HepG2 (cell line): Measurements from ENCODE around the gene NALCN. TPM values are rescaled to one million over a fixed set of nuclear protein-coding genes. Genes with fewer than 3 reads are reported as not detected.

ENCODE experiments used
- ATAC-seq: fragments of 200-7000 bp; cut with Tn5 transposase; 3 replicates; pipeline ENCODE4 v1.9.1; 2020; ENCODE audit warnings: mild to moderate bottlenecking, moderate library complexity
- BruUV-seq: library from RNA; stranded (reverse); fragments of 400-500 nt; replicated peaks from 2 replicates; lab custom pipeline; 2021; lab: Mats Ljungman, UMichigan
- CTCF ChIA-PET: fragments of 300-600 bp; formaldehyde crosslinking; extraction: SDS; loops from one replicate; lab custom pipeline; 2021; ENCODE audit warnings: low total read pairs, inconsistent platforms, low intra/inter-chr PET ratio; lab: Yijun Ruan, JAX
- POLR2A ChIA-PET: fragments of 350-600 bp; sonication (Branson Sonifier 250); formaldehyde crosslinking; loops from one replicate; lab custom pipeline; 2020; ENCODE audit warnings: antibody characterized with exemption, inconsistent platforms; lab: Yijun Ruan, JAX
- DNase-seq: peaks from one replicate; pipeline ENCODE4 v3.0.0-alpha.2; 2015; ENCODE audit warnings: low spot score
- FAIRE-seq: peaks from 3 replicates; lab custom pipeline; 2011; peaks lifted over from hg19 to GRCh38; lab: Jason Lieb, UNC
- H2AFZ ChIP-seq: one replicate; pipeline ENCODE4 v1.6.1; 2011; ENCODE audit warnings: low read length, inconsistent platforms
- H3K27ac ChIP-seq: fragments of 300-600 bp; 3 replicates; pipeline ENCODE4 v1.8.0; 2011; ENCODE audit warnings: mixed run types, mild to moderate bottlenecking, mixed read lengths, low read length, inconsistent platforms; ENCODE audit not compliant: insufficient read depth; ENCODE audit errors: extremely low read length
- H3K27me3 ChIP-seq, 2 experiments: fragments of 200-600 bp in 1 of 2; 2 replicates in 1 of 2; 3 replicates in 1 of 2; pipeline versions ENCODE4 v1.6.0 to v1.8.0; 2011; ENCODE audit warnings: low read length in 2 of 2, mild to moderate bottlenecking in 2 of 2, moderate library complexity in 2 of 2, inconsistent platforms in 1 of 2; ENCODE audit not compliant: insufficient read depth in 2 of 2, control insufficient read depth in 1 of 2
- H3K36me3 ChIP-seq, 2 experiments: fragments of 200-600 bp in 1 of 2; replicated peaks in 1 of 2; 2 replicates in 1 of 2; 3 replicates in 1 of 2; pipeline versions ENCODE4 v1.5.1 to v1.8.0; 2011; ENCODE audit warnings: low read length in 2 of 2, inconsistent platforms in 1 of 2; ENCODE audit not compliant: insufficient read depth in 2 of 2, control insufficient read depth in 1 of 2
- H3K4me1 ChIP-seq: 2 replicates; pipeline ENCODE4 v1.5.1; 2012; ENCODE audit warnings: low read length, inconsistent platforms; ENCODE audit not compliant: insufficient read depth
- H3K4me2 ChIP-seq: 2 replicates; pipeline ENCODE4 v1.6.0; 2011; ENCODE audit warnings: low read depth, low read length, inconsistent platforms
- H3K4me3 ChIP-seq, 3 experiments: fragments of 200-600 bp in 1 of 3; sonication (generic), shearing (Covaris generic) in 1 of 3; replicated peaks in 1 of 3; 2 replicates each; pipeline ENCODE4 v1.5.1; 2011 to 2016; ENCODE audit warnings: low read length in 3 of 3, inconsistent platforms in 2 of 3, low read depth in 2 of 3, mild to moderate bottlenecking in 2 of 3, control low read depth in 1 of 3, mixed read lengths in 1 of 3; ENCODE audit not compliant: insufficient read depth in 1 of 3
- H3K79me2 ChIP-seq: one replicate; pipeline ENCODE4 v1.6.1; 2011; ENCODE audit warnings: low read length, inconsistent platforms; ENCODE audit not compliant: insufficient read depth
- H3K9ac ChIP-seq: 2 replicates; pipeline ENCODE4 v1.6.0; 2011; ENCODE audit warnings: mild to moderate bottlenecking, low read depth, low read length, inconsistent platforms; ENCODE audit not compliant: insufficient read depth
- H3K9me3 ChIP-seq: 2 replicates; pipeline ENCODE4 v1.5.1; 2012; ENCODE audit warnings: mild to moderate bottlenecking, low read length
- H4K20me1 ChIP-seq: 2 replicates; pipeline ENCODE4 v1.6.0; 2011; ENCODE audit warnings: inconsistent platforms, mild to moderate bottlenecking, low read length, moderate library complexity; ENCODE audit not compliant: insufficient read depth
- EP300 ChIP-seq, 3 experiments: sonication (generic) in 1 of 3; formaldehyde crosslinking in 1 of 3; IDR thresholded peaks; 2 replicates each; pipeline versions ENCODE4 v1.5.1 to v1.6.1; 2011 to 2020; ENCODE audit warnings: low read depth in 2 of 3, low read length in 2 of 3, borderline replicate concordance in 1 of 3, improper control_type of control experiment in 1 of 3, mild to moderate bottlenecking in 1 of 3, missing genetic modification reagents in 1 of 3, moderate library complexity in 1 of 3
- FOXO1 ChIP-seq: sonication (generic); formaldehyde crosslinking; IDR thresholded peaks from 2 replicates; pipeline ENCODE4 v1.4.0; 2020; ENCODE audit warnings: missing genetic modification reagents
- MXD4 ChIP-seq: IDR thresholded peaks from 2 replicates; pipeline ENCODE4 v1.6.1; 2016; ENCODE audit warnings: mild to moderate bottlenecking, missing biosample characterization, missing genetic modification reagents
- PLSCR1 ChIP-seq: sonication (generic); formaldehyde crosslinking; IDR thresholded peaks from 2 replicates; pipeline ENCODE4 v1.5.0; 2020; ENCODE audit warnings: missing genetic modification reagents, mild to moderate bottlenecking, borderline replicate concordance
- RCOR2 ChIP-seq: IDR thresholded peaks from 2 replicates; pipeline ENCODE4 v1.6.1; 2016; ENCODE audit warnings: missing biosample characterization, missing genetic modification reagents
- SP1 ChIP-seq, 2 experiments: fragments of 450-650 bp in 1 of 2; sonication (generic) in 1 of 2; formaldehyde crosslinking in 1 of 2; IDR thresholded peaks; 2 replicates each; pipeline versions ENCODE4 v1.4.0 to v1.6.1; 2016 to 2020; ENCODE audit warnings: missing genetic modification reagents in 1 of 2
- SUZ12 ChIP-seq: fragments of 150-350 bp; IDR thresholded peaks from 2 replicates; pipeline ENCODE4 v1.6.1; 2014; ENCODE audit warnings: low read depth, low read length
- ZNF20 ChIP-seq: sonication (generic); formaldehyde crosslinking; IDR thresholded peaks from 2 replicates; pipeline ENCODE4 v1.4.0; 2020; ENCODE audit warnings: mild to moderate bottlenecking, moderate library complexity, missing genetic modification reagents
- ZNF414 ChIP-seq: sonication (generic); formaldehyde crosslinking; IDR thresholded peaks from 2 replicates; pipeline ENCODE4 v1.5.0; 2020; ENCODE audit warnings: missing genetic modification reagents
- ZNF431 ChIP-seq: sonication (generic); formaldehyde crosslinking; IDR thresholded peaks from 2 replicates; pipeline ENCODE4 v1.9.0; 2022; ENCODE audit warnings: missing genetic modification reagents, low read depth, mild to moderate bottlenecking, borderline replicate concordance
- ZNF710 ChIP-seq: sonication (generic); formaldehyde crosslinking; IDR thresholded peaks from 2 replicates; pipeline ENCODE4 v1.5.0; 2020; ENCODE audit warnings: mild to moderate bottlenecking, missing genetic modification reagents, borderline replicate concordance
- ZNF777 ChIP-seq: sonication (generic); formaldehyde crosslinking; IDR thresholded peaks from 2 replicates; pipeline ENCODE4 v1.4.0; 2020; ENCODE audit warnings: missing genetic modification reagents
- WGBS: methylation state at CpG from one replicate; pipeline ENCODE4 v1.1.6; 2017; ENCODE audit warnings: low lambda C conversion rate; 5-methylcytosine and 5-hydroxymethylcytosine counted together
- in situ Hi-C: cut with HindIII; loops from 2 replicates; pipeline ENCODE4 v1.10.0; 2017; ENCODE audit warnings: low pct_unique_long_range_greater_than_20kb; ENCODE audit not compliant: extremely low pct_ligation_motif_present
- intact Hi-C: fragments of 100-400 bp; cut with micrococcal nuclease; formaldehyde crosslinking; loops from one replicate; pipeline ENCODE4 v1.10.0; 2022; ENCODE audit not compliant: unreplicated experiment
- polyA plus RNA-seq, 8 experiments: library from polyadenylated mRNA; depleted of rRNA in 3 of 8; stranded (reverse) in 7 of 8; unstranded in 1 of 8; fragments of >200 nt; fragmentation: Illumina TruSeq in 4 of 8; extraction: Trizol in 4 of 8; gene quantifications; 2 replicates each; pipeline versions ENCODE4 v1.2.1 to v1.2.3, GENCODE V29; 2011 to 2016; ENCODE audit warnings: low read depth in 4 of 8, missing spikeins in 1 of 8, mixed read lengths in 1 of 8; ENCODE audit not compliant: insufficient read depth in 1 of 8
- total RNA-seq, 5 experiments: library from RNA; depleted of rRNA; stranded (reverse); fragments of >200 nt; fragmentation: Illumina TruSeq; extraction: Trizol; gene quantifications; 2 replicates each; pipeline ENCODE4 v1.2.3, GENCODE V29; 2016; ENCODE audit warnings: low read depth in 1 of 5

Gene NALCN
- total and polyA plus RNA-seq, 2 of the 13 experiments (the other 11 are each of a cell fraction or from before 2014, with no cell fraction given), result not detected

- Histone ChIP-seq H3K4me1 (no peaks in the 10 kb centered on the region), H3K9me3 (no peaks in the 10 kb centered on the region), H3K4me3 (no peak overlapping the region), H3K9ac (no peak overlapping the region), H3K79me2 (no peaks in the 10 kb centered on the region), H4K20me1 (no peaks in the 10 kb centered on the region), H3K36me3 (no peaks in the 10 kb centered on the region), H3K27me3 (no peaks in the 10 kb centered on the region), H3K4me2 (no peak overlapping the region), H3K27ac (no peak overlapping the region), H2AFZ (no peak overlapping the region)
- no peak for FAIRE-seq
- intact Hi-C loops (no loop called here), in situ Hi-C loops (no loop called here)
- no TSS peak for BruUV-seq
- POLR2A ChIA-PET, result no interaction called here
- CTCF ChIA-PET, result no interaction called here
- no peak for ATAC-seq
- 6% methylated on average over 5 of the region's 5 CpGs for WGBS
- DNase-seq, result no peak
- TF ChIP-seq EP300 (IDR thresholded peaks at IDR 0.05; ENCODE audit: low read depth in 2 of 2, low read length in 2 of 2), result no peak
- TF ChIP-seq EP300 (CRISPR knock-in tag; IDR thresholded peaks at IDR 0.05; ENCODE audit: borderline replicate concordance), result no peak
- TF ChIP-seq ZNF431 (CRISPR knock-in tag), result no peak
- no peak for TF ChIP-seq MXD4 (CRISPR knock-in tag)
- no peak for TF ChIP-seq ZNF20 (CRISPR knock-in tag)
- no peak for TF ChIP-seq RCOR2 (CRISPR knock-in tag)
- no peak for TF ChIP-seq SUZ12
- no peak for TF ChIP-seq ZNF414 (CRISPR knock-in tag)
- no peak for TF ChIP-seq ZNF777 (CRISPR knock-in tag)
- TF ChIP-seq PLSCR1 (CRISPR knock-in tag), result no peak
- TF ChIP-seq SP1 (IDR thresholded peaks at IDR 0.05), result no peak
- TF ChIP-seq SP1 (CRISPR knock-in tag; IDR thresholded peaks at IDR 0.05), result no peak
- no peak for TF ChIP-seq ZNF710 (CRISPR knock-in tag)
- no peak for TF ChIP-seq FOXO1 (CRISPR knock-in tag)
Measured at GRCh38 chr13:101307181-101307701, 109.1 kb downstream of the NALCN start.
